Mesenteric fat pad (tissue), 1 donor: ENCODE results near the gene ACACB. TPM values are rescaled to one million over a fixed set of nuclear protein-coding genes. Genes with fewer than 3 reads are reported as not detected.
A peak's percentile ranks its signal among the peaks of the same experiment; 100 is the strongest.

ENCODE experiments used
- DNase-seq: peaks from one replicate; pipeline ENCODE4 v3.0.0-alpha.2; 2020; ENCODE audit warnings: low spot score
- long read RNA-seq: library from polyadenylated mRNA; unstranded; transcript quantifications from one replicate; pipeline ENCODE4 v2.0.0, GENCODE V29; 2020
- total RNA-seq: library from RNA; stranded (reverse); fragmentation: NEBNext Ultra II Directional; extraction: Animal tissue kit (Norgen Biotek cat#: 25700); gene quantifications from one replicate; pipeline ENCODE4 v1.2.1, GENCODE V29; 2021
- donor health status: DM: yes; HTN: yes; CAD: no.

The ACACB gene
- 1,896 TPM for total RNA-seq
- long read RNA-seq, transcript ACACB-208 (3 exons, 1,254 nt), result major isoform, 9 of 824 reads
- long read RNA-seq, transcript ACACB-207 (4 exons, 2,379 nt), result minor isoform, 7 of 824 reads
- long read RNA-seq, partial matches to known transcripts, result 617 of 824 reads
- long read RNA-seq, other reads (novel, unspliced or antisense), result 187 of 824 reads

- DNase-seq, result peak; percentile 87
These were observed at the start of gene ACACB for GRCh38 chr12:109115758-109116610. Gene ACACB (plus strand): TSS chr12:109116587. CDS start chr12:109139406, 22,819 bp downstream.

GRCh38 chr12:109069307-109070271 lies 46.8 kb upstream of the ACACB start:
- DNase-seq, result no peak

GRCh38 chr12:109074866-109075265 lies 41.5 kb upstream of the ACACB start:
- no peak for DNase-seq

- DNase-seq, result no peak
These were observed 33.6 kb upstream of the ACACB start for GRCh38 chr12:109082751-109083150.

- DNase-seq, result no peak
These were observed 32.0 kb upstream of the ACACB start for GRCh38 chr12:109084425-109084824.

GRCh38 chr12:109085590-109085989 lies 30.8 kb upstream of the ACACB start:
- no peak for DNase-seq

- no peak for DNase-seq
These were observed 29.1 kb upstream of the ACACB start for GRCh38 chr12:109087250-109087649.

GRCh38 chr12:109088818-109089217 lies 27.6 kb upstream of the ACACB start:
- no peak for DNase-seq

- no peak for DNase-seq
These were observed 26.7 kb upstream of the ACACB start for GRCh38 chr12:109089683-109090082.

GRCh38 chr12:109092497-109093021 lies 23.8 kb upstream of the ACACB start:
- DNase-seq, result no peak

- peak; percentile 98 for DNase-seq
These were observed 23.1 kb upstream of the ACACB start, which contains the start of gene ALKBH2 for GRCh38 chr12:109093022-109093918. Gene ALKBH2 (minus strand): TSS chr12:109093472. CDS start chr12:109092786, 686 bp downstream.

- DNase-seq, result no peak
These were observed 19.3 kb upstream of the ACACB start for GRCh38 chr12:109097140-109097434.

- peak; percentile 99 for DNase-seq
These were observed 18.8 kb upstream of the ACACB start, which contains the start of gene UNG for GRCh38 chr12:109097435-109098182. Gene UNG (plus strand): TSS chr12:109097597. CDS start chr12:109097680, 83 bp downstream.

GRCh38 chr12:109098183-109098604 lies 18.2 kb upstream of the ACACB start:
- DNase-seq, result peak; percentile 91

- no peak for DNase-seq
These were observed 17.7 kb upstream of the ACACB start for GRCh38 chr12:109098651-109099050.

- peak; percentile 69 for DNase-seq
These were observed 16.9 kb upstream of the ACACB start for GRCh38 chr12:109099431-109100020.

GRCh38 chr12:109100741-109101140 lies 15.6 kb upstream of the ACACB start:
- no peak for DNase-seq

- DNase-seq, result no peak
These were observed 13.9 kb upstream of the ACACB start for GRCh38 chr12:109102491-109102890.

GRCh38 chr12:109105176-109105575 lies 11.2 kb upstream of the ACACB start:
- no peak for DNase-seq
